Pancreas (tissue), 10 donors: ENCODE measurements around the gene ZNF341. TPM values are rescaled to one million over a fixed set of nuclear protein-coding genes. Genes with fewer than 3 reads are reported as not detected.

Experiments
- ATAC-seq, 4 donors: fragments of 200-7000 bp; cut with Tn5 transposase; one replicate each; pipeline versions ENCODE4 v1.8.0 to v1.9.1; 2020; ENCODE audit warnings: mild to moderate bottlenecking in 4 of 4, moderate library complexity in 4 of 4
- DNase-seq, 6 donors: peaks; one replicate each; pipeline ENCODE4 v3.0.0-alpha.2; 2020
- FAIRE-seq: peaks from 2 replicates; lab custom pipeline; 2012; peaks lifted over from hg19 to GRCh38; lab: Jason Lieb, UNC
- H3K27ac ChIP-seq, 4 donors: fragments of 200-600 bp; sonication (generic); 1 replicate in 3 of 4; 2 replicates in 1 of 4; pipeline versions ENCODE4 v1.5.0 to v1.8.0; 2020
- H3K27me3 ChIP-seq, 4 donors: fragments of 200-600 bp; one replicate each; pipeline ENCODE4 v1.8.0; 2021
- H3K36me3 ChIP-seq, 3 donors: fragments of 200-600 bp; sonication (generic) in 1 of 3; one replicate each; pipeline versions ENCODE4 v1.5.0 to v1.8.0; 2020 to 2021
- H3K4me1 ChIP-seq, 3 donors: fragments of 200-600 bp; one replicate each; pipeline ENCODE4 v1.8.0; 2021
- H3K4me3 ChIP-seq, 4 donors: fragments of 200-600 bp; sonication (generic) in 2 of 4; one replicate each; pipeline versions ENCODE4 v1.5.0 to v1.8.0; 2020 to 2021
- H3K9me3 ChIP-seq, 4 donors: fragments of 200-600 bp; one replicate each; pipeline ENCODE4 v1.8.0; 2021
- CTCF ChIP-seq, 4 donors: fragments of 200-600 bp; sonication (generic) in 3 of 4; IDR thresholded peaks; one replicate each; pipeline versions ENCODE4 v1.5.0 to v1.8.0; 2021; ENCODE audit warnings: antibody characterized with exemption in 4 of 4
- WGBS, 2 donors: extraction: QIAGEN DNeasy Blood & Tissue Kit; methylation state at CpG; one replicate each; pipeline ENCODE4 v1.1.7; 2013; 5-methylcytosine and 5-hydroxymethylcytosine counted together
- intact Hi-C, 3 donors: fragments of 100-400 bp; cut with DNase I; formaldehyde crosslinking; loops; one replicate each; pipeline versions ENCODE4 v1.11.1 to v1.14.2; 2022
- polyA plus RNA-seq, 2 donors: library from polyadenylated mRNA; stranded (reverse); fragments of 200-250 nt; gene quantifications; one replicate each; pipeline ENCODE4 v1.2.3, GENCODE V29; 2013
- total RNA-seq, 6 donors: library from RNA; stranded (reverse); fragmentation: NEBNext Ultra II Directional in 4 of 6; extraction: Animal tissue kit (Norgen Biotek cat#: 25700) in 4 of 6; gene quantifications; one replicate each; pipeline versions ENCODE4 v1.2.1 to v1.2.4, GENCODE V29; 2021 to 2023
- donor health status: healthy with polysubstance abuse.
- donor health status: DM: no; HTN: no; CAD: no; lungs with moderate emphysema.
- donor health status: DM: no; HTN: no; CAD: no.
- donor health status: control.
- donor health status: control.
- donor health status: Bipolar disorder and iron deficiency.
- donor health status: DM: yes; HTN: yes; CAD: no.
- donor health status: DM: no; HTN: no; CAD: no.
- donor health status: DM: no; HTN: no; CAD: no.
- donor health status: DM: yes; HTN: yes; CAD: no.

The ZNF341 gene
- total and polyA plus RNA-seq, 8 donors = 1.1 to 5.7 (median 1.6) TPM

- no peaks in the 10 kb centered on the region for H3K27me3 ChIP-seq
- peak overlapping the region; percentile 84 to 96 (median 90) for H3K27ac ChIP-seq
- TF ChIP-seq CTCF (IDR thresholded peaks at IDR 0.05) = no peak
- FAIRE-seq = no peak
- ATAC-seq = no peak
- no peaks in the 10 kb centered on the region for H3K9me3 ChIP-seq
- intact Hi-C loops = no loop called here
- H3K36me3 ChIP-seq = no peaks in the 10 kb centered on the region
- WGBS, 2 donors = 81 to 85% methylated on average over 18 of the region's 18 CpGs
- peak in 2 of 6 donors; percentile 34 to 37 for DNase-seq
- H3K4me3 ChIP-seq = peak overlapping the region; percentile 16 to 59 (median 33)
- peaks cover 3 to 14% (median 9%) of the 10 kb centered on the region in 3 donors for H3K4me1 ChIP-seq
These were observed 677 bp upstream of the ZNF341 start for GRCh38 chr20:33730946-33731692.

GRCh38 chr20:33732166-33732970, 572 bp downstream of the ZNF341 start:
- Histone ChIP-seq H3K27ac (peak overlapping the region; percentile 89 to 96 (median 92)), H3K4me1 (peaks cover 3 to 14% (median 9%) of the 10 kb centered on the region in 3 donors), H3K36me3 (no peaks in the 10 kb centered on the region), H3K27me3 (no peaks in the 10 kb centered on the region), H3K4me3 (peak overlapping the region; percentile 10 to 59 (median 41)), H3K9me3 (no peaks in the 10 kb centered on the region)
- DNase-seq (peak in 5 of 6 donors; percentile 91 to 97 (median 94)), FAIRE-seq (no peak), ATAC-seq (peak; percentile 78 to 85 (median 84))
- intact Hi-C loops = no loop called here
- WGBS, 2 donors = 1 to 2% methylated on average over 58 to 68 of the region's 68 CpGs
- TF ChIP-seq CTCF (IDR thresholded peaks at IDR 0.05) = no peak

GRCh38 chr20:33733654-33734576, 2.1 kb downstream of the ZNF341 start:
- intact Hi-C loops = no loop called here
- peak overlapping the region; percentile 89 to 96 (median 92) for H3K27ac ChIP-seq
- peaks cover 3 to 14% (median 9%) of the 10 kb centered on the region in 3 donors for H3K4me1 ChIP-seq
- ATAC-seq (peak in 3 of 4 donors; percentile 12 to 48 (median 33)), DNase-seq (peak in 1 of 6 donors; percentile 35), FAIRE-seq (no peak)
- no peak for TF ChIP-seq CTCF (IDR thresholded peaks at IDR 0.05)
- H3K27me3 ChIP-seq = no peaks in the 10 kb centered on the region
- 61 to 77% methylated on average over 6 of the region's 6 CpGs for WGBS, 2 donors
- H3K9me3 ChIP-seq = no peaks in the 10 kb centered on the region
- peak overlapping the region in 1 of 4 donors; percentile 59 for H3K4me3 ChIP-seq
- H3K36me3 ChIP-seq = no peaks in the 10 kb centered on the region

DNA sequence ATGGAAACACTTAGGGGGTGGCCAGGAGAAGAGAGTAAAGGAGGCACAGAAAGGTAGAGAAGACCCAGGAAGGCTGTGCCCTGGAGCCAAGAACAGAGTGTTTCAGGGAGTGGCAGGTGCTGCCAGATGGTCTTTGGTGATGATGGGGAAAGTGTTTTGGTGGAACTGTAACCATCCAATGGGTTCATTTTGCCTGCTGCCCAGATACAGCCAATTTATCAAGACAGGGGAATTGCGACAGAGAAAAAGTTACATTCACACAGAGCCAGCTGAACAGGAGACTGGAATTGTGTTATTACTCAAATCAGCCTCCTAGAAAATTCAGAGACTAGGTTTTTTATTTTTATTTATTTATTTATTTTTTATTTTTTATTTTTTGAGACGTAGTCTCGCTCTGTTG, 5.2 kb downstream of the ZNF341 start:
- no peak overlapping the region for H3K4me3 ChIP-seq
- H3K27me3 ChIP-seq = no peaks in the 10 kb centered on the region
- no peaks in the 10 kb centered on the region for H3K9me3 ChIP-seq
- 98 to 99% methylated on average over 3 of the region's 3 CpGs for whole genome bisulfite sequencing, 2 donors
- intact Hi-C loops = no loop called here
- H3K27ac ChIP-seq = no peak overlapping the region
- peaks cover 3 to 14% (median 9%) of the 10 kb centered on the region in 3 donors for H3K4me1 ChIP-seq
- FAIRE-seq (no peak), ATAC-seq (no peak), DNase-seq (no peak)
- TF ChIP-seq CTCF (IDR thresholded peaks at IDR 0.05) = no peak
- no peaks in the 10 kb centered on the region for H3K36me3 ChIP-seq
